ENCODE data around the gene GPX1. TPM values are rescaled to one million over a fixed set of nuclear protein-coding genes. Genes with fewer than 3 reads are reported as not detected.
A peak's percentile ranks its signal among the peaks of the same experiment; 100 is the strongest.
"Not testable (repeated sequence)": the region's sequence is repeated elsewhere in the genome, so short reads cannot be mapped to it uniquely, and the experiment has no call there.

Gene GPX1
- total RNA-seq, 1 experiment from 2014 or later, result not detected

GRCh38 chr3:49357443-49358216 lies 523 bp downstream of the GPX1 start:
- DNase-seq (ENCODE audit: low read depth), result peak; percentile 31

- DNase-seq (ENCODE audit: low read depth), result not testable (repeated sequence)
Measured at GRCh38 chr3:49357095-49357442, 1.1 kb downstream of the GPX1 start.

- DNase-seq (ENCODE audit: low read depth), result no peak
Measured at GRCh38 chr3:49352890-49353421, 5.2 kb downstream of the GPX1 start.

GRCh38 chr3:49352281-49352680 lies 5.9 kb downstream of the GPX1 start:
- DNase-seq (ENCODE audit: low read depth), result no peak

- DNase-seq (ENCODE audit: low read depth), result peak; percentile 45
Measured at GRCh38 chr3:49351521-49352011, 6.6 kb downstream of the GPX1 start.

- DNase-seq (ENCODE audit: low read depth), result no peak
Measured at GRCh38 chr3:49349348-49350114, 8.6 kb downstream of the GPX1 start.

GRCh38 chr3:49348361-49348760 lies 9.8 kb downstream of the GPX1 start:
- DNase-seq (ENCODE audit: low read depth), result not testable (repeated sequence)

- peak; percentile 40 for DNase-seq (ENCODE audit: low read depth)
Measured at GRCh38 chr3:49346797-49347251, 11.3 kb downstream of the GPX1 start.

GRCh38 chr3:49343163-49343562 lies 15.0 kb downstream of the GPX1 start:
- no peak for DNase-seq (ENCODE audit: low read depth)

- DNase-seq (ENCODE audit: low read depth), result no peak
Measured at GRCh38 chr3:49341996-49342395, 16.2 kb downstream of the GPX1 start.

- peak; percentile 91 for DNase-seq (ENCODE audit: low read depth)
Measured at GRCh38 chr3:49339941-49340800, 18.0 kb downstream of the GPX1 start, which contains the start of gene USP4. TSS of gene USP4 (minus strand) at chr3:49340053. CDS start at chr3:49340024, 29 bp downstream.

- no peak for DNase-seq (ENCODE audit: low read depth)
Measured at GRCh38 chr3:49339581-49339940, 18.6 kb downstream of the GPX1 start.

GRCh38 chr3:49333916-49334633 lies 24.1 kb downstream of the GPX1 start:
- DNase-seq (ENCODE audit: low read depth), result no peak

- no peak for DNase-seq (ENCODE audit: low read depth)
Measured at GRCh38 chr3:49333091-49333490, 25.1 kb downstream of the GPX1 start.

- DNase-seq (ENCODE audit: low read depth), result no peak
Measured at GRCh38 chr3:49329186-49329585, 29.0 kb downstream of the GPX1 start.

- DNase-seq (ENCODE audit: low read depth), result not testable (repeated sequence)
Measured at GRCh38 chr3:49328350-49328749, 29.8 kb downstream of the GPX1 start.

- DNase-seq (ENCODE audit: low read depth), result no peak
Measured at GRCh38 chr3:49327485-49327884, 30.7 kb downstream of the GPX1 start.

- no peak for DNase-seq (ENCODE audit: low read depth)
Measured at GRCh38 chr3:49324768-49325167, 33.4 kb downstream of the GPX1 start.

GRCh38 chr3:49316696-49317457 lies 41.3 kb downstream of the GPX1 start:
- DNase-seq (ENCODE audit: low read depth), result no peak
